H1 (cell line): ENCODE measurements around the gene GSAP. TPM values are rescaled to one million over a fixed set of nuclear protein-coding genes. Genes with fewer than 3 reads are reported as not detected.

Source experiments
- CTCF ChIA-PET: fragments of 300-600 bp; sonication (Branson Sonifier 250); formaldehyde crosslinking; loops from one replicate; lab custom pipeline; 2021; ENCODE audit not compliant: partially characterized antibody; lab: Charles Lee
- POLR2A ChIA-PET: fragments of 300-600 bp; sonication (Branson Sonifier 250); formaldehyde crosslinking; loops from one replicate; lab custom pipeline; 2021; ENCODE audit warnings: inconsistent platforms; ENCODE audit not compliant: partially characterized antibody; lab: Charles Lee
- DNase-seq, 2 experiments: peaks; one replicate each; pipeline versions ENCODE4 v3.0.0 to v3.0.0-alpha.2; 2010 to 2022; ENCODE audit warnings: low spot score in 2 of 2, low read depth in 1 of 2, mixed read lengths in 1 of 2
- FAIRE-seq: peaks from 2 replicates; lab custom pipeline; 2011; peaks lifted over from hg19 to GRCh38; lab: Jason Lieb, UNC
- H2AFZ ChIP-seq: 2 replicates; pipeline ENCODE4 v1.8.1; 2012; ENCODE audit warnings: low read length, inconsistent platforms
- H2AK5ac ChIP-seq: 2 replicates; pipeline ENCODE4 v1.6.1; 2013; ENCODE audit warnings: low read depth, low read length
- H2BK120ac ChIP-seq: replicated peaks from 2 replicates; pipeline ENCODE3; 2013; ENCODE audit warnings: low read depth, low read length, inconsistent platforms
- H2BK12ac ChIP-seq: 2 replicates; pipeline ENCODE4 v1.6.1; 2013; ENCODE audit warnings: low read depth, low read length
- H2BK15ac ChIP-seq: 2 replicates; pipeline ENCODE4 v1.6.1; 2013; ENCODE audit warnings: low read length
- H2BK20ac ChIP-seq: 2 replicates; pipeline ENCODE4 v1.6.1; 2013; ENCODE audit warnings: low read length
- H2BK5ac ChIP-seq: 2 replicates; pipeline ENCODE4 v1.6.1; 2013; ENCODE audit warnings: low read depth, low read length
- H3K14ac ChIP-seq: 2 replicates; pipeline ENCODE4 v1.6.1; 2013; ENCODE audit warnings: inconsistent platforms; ENCODE audit not compliant: insufficient read length
- H3K18ac ChIP-seq: 2 replicates; pipeline ENCODE4 v1.6.1; 2013; ENCODE audit warnings: low read length; ENCODE audit errors: extremely low read depth
- H3K23ac ChIP-seq: 2 replicates; pipeline ENCODE4 v1.6.1; 2013; ENCODE audit warnings: inconsistent platforms; ENCODE audit not compliant: insufficient read length
- H3K23me2 ChIP-seq: 2 replicates; pipeline ENCODE4 v1.6.1; 2013; ENCODE audit warnings: low read depth, low read length
- H3K27ac ChIP-seq: 2 replicates; pipeline ENCODE4 v1.6.1; 2011; ENCODE audit warnings: low read depth, low read length, inconsistent platforms
- H3K27me3 ChIP-seq, 4 experiments: replicated peaks in 1 of 4; 1 replicate in 1 of 4; 2 replicates in 3 of 4; pipeline versions ENCODE4 v1.6.1 to v1.8.1; 2011 to 2013; ENCODE audit warnings: low read length in 3 of 4, mild to moderate bottlenecking in 3 of 4, inconsistent platforms in 2 of 4, mixed read lengths in 2 of 4, moderate library complexity in 1 of 4; ENCODE audit not compliant: control insufficient read depth in 3 of 4, insufficient read depth in 3 of 4; ENCODE audit errors: extremely low read depth in 1 of 4
- H3K36me3 ChIP-seq, 4 experiments: 2 replicates each; pipeline versions ENCODE4 v1.6.1 to v1.8.1; 2011 to 2013; ENCODE audit warnings: mild to moderate bottlenecking in 4 of 4, low read length in 3 of 4, moderate library complexity in 2 of 4, control low read depth in 1 of 4, inconsistent platforms in 1 of 4; ENCODE audit not compliant: insufficient read depth in 4 of 4, control insufficient read depth in 2 of 4
- H3K4ac ChIP-seq: replicated peaks from 2 replicates; pipeline ENCODE3; 2013; ENCODE audit warnings: low read length, low read depth, mixed read lengths, inconsistent platforms; ENCODE audit not compliant: insufficient read length
- H3K4me1 ChIP-seq, 4 experiments: replicated peaks in 1 of 4; 1 replicate in 1 of 4; 2 replicates in 3 of 4; pipeline versions ENCODE4 v1.6.1 to v1.8.1; 2011 to 2013; ENCODE audit warnings: low read length in 3 of 4, inconsistent platforms in 2 of 4, mixed read lengths in 1 of 4; ENCODE audit not compliant: insufficient read depth in 4 of 4, control insufficient read depth in 3 of 4
- H3K4me2 ChIP-seq, 2 experiments: 2 replicates each; pipeline versions ENCODE4 v1.6.1 to v1.8.1; 2011 to 2013; ENCODE audit warnings: low read depth in 2 of 2, low read length in 2 of 2, control low read depth in 1 of 2, inconsistent platforms in 1 of 2, mild to moderate bottlenecking in 1 of 2; ENCODE audit not compliant: insufficient read depth in 1 of 2
- H3K4me3 ChIP-seq, 4 experiments: fragments of 200-600, 300-600 bp in 1 of 4; sonication (generic), shearing (Covaris generic), sonication (Bioruptor Twin) in 1 of 4; 2 replicates each; pipeline versions ENCODE4 v1.5.1 to v1.8.1; 2011 to 2016; ENCODE audit warnings: low read length in 4 of 4, low read depth in 3 of 4, control low read depth in 2 of 4, inconsistent platforms in 2 of 4, mild to moderate bottlenecking in 2 of 4, mixed read lengths in 1 of 4, moderate library complexity in 1 of 4; ENCODE audit not compliant: insufficient read depth in 2 of 4; ENCODE audit errors: extremely low read depth in 1 of 4
- H3K56ac ChIP-seq: replicated peaks from 2 replicates; pipeline ENCODE3; 2013; ENCODE audit warnings: low read depth, mild to moderate bottlenecking, mixed read lengths, low read length, inconsistent platforms; ENCODE audit not compliant: insufficient read length
- H3K79me1 ChIP-seq: 2 replicates; pipeline ENCODE4 v1.6.1; 2013; ENCODE audit warnings: low read depth, low read length, control low read depth
- H3K79me2 ChIP-seq, 2 experiments: 2 replicates each; pipeline versions ENCODE4 v1.6.1 to v1.8.1; 2012 to 2013; ENCODE audit warnings: low read length in 2 of 2, mild to moderate bottlenecking in 2 of 2, inconsistent platforms in 1 of 2; ENCODE audit not compliant: insufficient read depth in 2 of 2, control insufficient read depth in 1 of 2
- H3K9ac ChIP-seq, 4 experiments: replicated peaks in 1 of 4; 1 replicate in 1 of 4; 2 replicates in 3 of 4; pipeline versions ENCODE4 v1.6.1 to v1.8.1; 2011 to 2013; ENCODE audit warnings: low read depth in 3 of 4, low read length in 3 of 4, control low read depth in 2 of 4, mild to moderate bottlenecking in 2 of 4, moderate library complexity in 2 of 4, inconsistent platforms in 1 of 4; ENCODE audit errors: extremely low read depth in 1 of 4
- H3K9me3 ChIP-seq, 2 experiments: 2 replicates each; pipeline versions ENCODE4 v1.6.1 to v1.8.1; 2012 to 2013; ENCODE audit warnings: mild to moderate bottlenecking in 2 of 2, moderate library complexity in 2 of 2, control low read depth in 1 of 2, inconsistent platforms in 1 of 2, low read depth in 1 of 2, low read length in 1 of 2, mixed read lengths in 1 of 2; ENCODE audit not compliant: insufficient read depth in 2 of 2
- H4K20me1 ChIP-seq, 2 experiments: replicated peaks in 1 of 2; 2 replicates each; pipeline versions ENCODE3 to v1.8.1; 2011 to 2013; ENCODE audit warnings: inconsistent platforms in 2 of 2, low read length in 2 of 2, mild to moderate bottlenecking in 1 of 2; ENCODE audit not compliant: insufficient read depth in 2 of 2, control insufficient read depth in 1 of 2
- H4K5ac ChIP-seq: 2 replicates; pipeline ENCODE4 v1.6.1; 2013; ENCODE audit warnings: low read length, low read depth, mixed read lengths, inconsistent platforms; ENCODE audit not compliant: insufficient read length
- H4K8ac ChIP-seq: 2 replicates; pipeline ENCODE4 v1.8.0; 2013; ENCODE audit warnings: mild to moderate bottlenecking, moderate library complexity, low read length, inconsistent platforms; ENCODE audit not compliant: insufficient read depth; ENCODE audit errors: extremely low read depth
- H4K91ac ChIP-seq: replicated peaks from 2 replicates; pipeline ENCODE3; 2013; ENCODE audit warnings: low read length, mixed read lengths, inconsistent platforms; ENCODE audit not compliant: insufficient read length
- ASH2L ChIP-seq: fragments of 200-600, 300-600 bp; sonication (generic); IDR thresholded peaks from one replicate; pipeline ENCODE4 v1.7.1; 2017; ENCODE audit warnings: low read length
- BRCA1 ChIP-seq: IDR thresholded peaks from 2 replicates; pipeline ENCODE4 v1.6.1; 2012; ENCODE audit warnings: low read depth, low read length, improper control_type of control experiment
- CTBP2 ChIP-seq: IDR thresholded peaks from 2 replicates; pipeline ENCODE4 v1.7.0; 2011; ENCODE audit warnings: borderline replicate concordance, mild to moderate bottlenecking, moderate library complexity, mixed read lengths, low read length; ENCODE audit not compliant: insufficient read depth, insufficient read length
- EZH2 ChIP-seq: fragments of 200-600 bp; sonication (generic); IDR thresholded peaks from 2 replicates; pipeline ENCODE4 v1.7.1; 2012; ENCODE audit warnings: low read depth, mild to moderate bottlenecking, moderate library complexity, low read length, inconsistent platforms; ENCODE audit not compliant: severe bottlenecking
- YY1 ChIP-seq: IDR thresholded peaks from 2 replicates; pipeline ENCODE4 v1.6.1; 2011; ENCODE audit warnings: low read depth, mild to moderate bottlenecking, low read length
- WGBS, 2 experiments: shearing (Covaris generic) in 1 of 2; methylation state at CpG; one replicate each; pipeline versions ENCODE4 v1.1.6 to v1.1.7; 2013 to 2015; ENCODE audit warnings: low lambda C conversion rate in 2 of 2, mixed read lengths in 2 of 2, inconsistent platforms in 1 of 2, low coverage in 1 of 2, missing lambda C conversion rate in 1 of 2; ENCODE audit not compliant: insufficient replicate concordance in 2 of 2, insufficient coverage in 1 of 2, insufficient read length in 1 of 2; ENCODE audit errors: extremely low coverage in 1 of 2, missing lambda C conversion rate in 1 of 2; 5-methylcytosine and 5-hydroxymethylcytosine counted together
- long read RNA-seq, 2 experiments: library from RNA in 1 of 2; library from capped mRNA in 1 of 2; stranded (forward); transcript quantifications; one replicate each; pipeline ENCODE4 v2.0.0, GENCODE V29; 2021; ENCODE audit warnings: inconsistent platforms in 1 of 2
- polyA minus RNA-seq, 3 experiments: library from RNA; depleted of rRNA, polyadenylated mRNA; stranded (reverse); fragments of >200 nt; gene quantifications; 1 replicate in 2 of 3; 2 replicates in 1 of 3; pipeline ENCODE4 v1.2.3, GENCODE V29; 2011
- polyA plus RNA-seq, 7 experiments: library from polyadenylated mRNA; depleted of rRNA in 3 of 7; stranded (reverse) in 5 of 7; unstranded in 2 of 7; fragments of >200 nt in 5 of 7; fragments of 200-250 nt in 2 of 7; gene quantifications; 1 replicate in 5 of 7; 2 replicates in 1 of 7; 4 replicates in 1 of 7; pipeline versions ENCODE4 v1.2.1 to v1.2.3, GENCODE V29; 2011 to 2013; ENCODE audit warnings: missing spikeins in 2 of 7, mixed read lengths in 2 of 7
- total RNA-seq: library from RNA; stranded (reverse); fragmentation: NEBNext Ultra II Directional; extraction: Animal tissue kit (Norgen Biotek cat#: 25700); gene quantifications from 2 replicates; pipeline ENCODE4 v1.2.1, GENCODE V29; 2021

The GSAP gene, protein sequence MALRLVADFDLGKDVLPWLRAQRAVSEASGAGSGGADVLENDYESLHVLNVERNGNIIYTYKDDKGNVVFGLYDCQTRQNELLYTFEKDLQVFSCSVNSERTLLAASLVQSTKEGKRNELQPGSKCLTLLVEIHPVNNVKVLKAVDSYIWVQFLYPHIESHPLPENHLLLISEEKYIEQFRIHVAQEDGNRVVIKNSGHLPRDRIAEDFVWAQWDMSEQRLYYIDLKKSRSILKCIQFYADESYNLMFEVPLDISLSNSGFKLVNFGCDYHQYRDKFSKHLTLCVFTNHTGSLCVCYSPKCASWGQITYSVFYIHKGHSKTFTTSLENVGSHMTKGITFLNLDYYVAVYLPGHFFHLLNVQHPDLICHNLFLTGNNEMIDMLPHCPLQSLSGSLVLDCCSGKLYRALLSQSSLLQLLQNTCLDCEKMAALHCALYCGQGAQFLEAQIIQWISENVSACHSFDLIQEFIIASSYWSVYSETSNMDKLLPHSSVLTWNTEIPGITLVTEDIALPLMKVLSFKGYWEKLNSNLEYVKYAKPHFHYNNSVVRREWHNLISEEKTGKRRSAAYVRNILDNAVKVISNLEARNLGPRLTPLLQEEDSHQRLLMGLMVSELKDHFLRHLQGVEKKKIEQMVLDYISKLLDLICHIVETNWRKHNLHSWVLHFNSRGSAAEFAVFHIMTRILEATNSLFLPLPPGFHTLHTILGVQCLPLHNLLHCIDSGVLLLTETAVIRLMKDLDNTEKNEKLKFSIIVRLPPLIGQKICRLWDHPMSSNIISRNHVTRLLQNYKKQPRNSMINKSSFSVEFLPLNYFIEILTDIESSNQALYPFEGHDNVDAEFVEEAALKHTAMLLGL
- total RNA-seq (0.93 and 0.94 TPM in 2 replicates), polyA plus RNA-seq (2011; rRNA removed) (1.7 and 2.1 TPM in 2 replicates), polyA minus RNA-seq (2011; rRNA and poly(A)+ RNA removed) (4.3 and 6.0 TPM in 2 replicates)
- polyA plus RNA-seq (2011; cell fraction: cytosol; rRNA removed), result 2.5 TPM
- 5.9 TPM for polyA plus RNA-seq (2011; cell fraction: nucleus; rRNA removed)
- 1.4 to 3.0 TPM (median 1.6 TPM) in 4 replicates for polyA plus RNA-seq (2012, experiment 1 of 2)
- not detected for polyA plus RNA-seq (2012, experiment 2 of 2)
- polyA plus RNA-seq (2013, experiment 1 of 2), result 0.67 TPM
- polyA plus RNA-seq (2013, experiment 2 of 2), result 0.40 TPM
- polyA minus RNA-seq (2011; cell fraction: cytosol; rRNA and poly(A)+ RNA removed), result 2.1 TPM
- polyA minus RNA-seq (2011; cell fraction: nucleus; rRNA and poly(A)+ RNA removed), result 12.0 TPM
- long read RNA-seq, experiment 1, partial matches to known transcripts, result 0 of 2 reads
- long read RNA-seq, experiment 1, other reads (novel, unspliced or antisense), result 1 of 2 reads
- long read RNA-seq, experiment 2, result 0 reads

DNA sequence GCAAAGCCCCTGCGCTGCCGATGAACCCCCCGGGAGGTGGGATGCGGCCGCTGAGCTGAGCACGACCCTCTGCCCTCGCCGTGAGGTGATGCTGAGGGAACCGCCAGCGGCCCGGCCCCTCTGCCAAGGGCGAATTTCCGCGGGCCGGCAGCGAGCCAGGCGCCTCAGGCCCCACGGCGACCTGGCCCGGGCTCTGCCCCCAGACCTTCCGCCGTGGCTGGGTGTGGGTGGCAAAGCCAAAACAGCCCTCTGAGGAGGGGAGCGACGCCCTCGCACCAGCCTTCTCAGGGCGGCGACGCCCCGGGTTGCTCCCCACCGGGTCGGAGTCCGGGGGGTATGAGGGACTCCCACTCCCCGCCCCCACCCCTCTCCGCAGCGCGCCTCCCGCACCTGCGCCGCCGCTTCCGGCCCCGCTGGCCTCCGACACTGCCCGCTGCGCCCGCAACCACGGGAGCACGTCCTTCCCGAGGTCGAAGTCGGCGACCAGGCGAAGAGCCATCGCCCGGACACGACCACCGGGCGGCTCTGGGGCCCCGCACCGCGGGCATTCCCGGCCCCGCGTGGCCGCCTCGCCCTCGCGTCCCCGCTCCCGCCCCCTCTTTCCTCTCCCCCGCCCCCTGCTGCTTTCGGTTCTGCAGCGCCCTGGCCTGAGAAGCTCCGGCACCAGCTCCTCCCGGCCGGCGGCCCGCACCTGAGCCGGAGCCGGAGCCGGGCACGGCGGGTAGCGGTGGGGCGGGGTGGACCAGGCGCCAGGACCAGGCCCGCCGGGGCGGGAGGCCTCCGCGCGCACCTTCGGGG, at the start of gene GSAP:
Gene GSAP, minus strand, starts transcription at position 527 of the 798 bp plus-strand sequence. Its CDS starts 28 bp downstream, at position 499.
- peak within 1 kb of the TSS; percentile 95 for H4K91ac ChIP-seq
- FAIRE-seq (no peak), DNase-seq (peak in 1 of 2 experiments; percentile 75)
- H3K79me1 ChIP-seq, result no peaks in the 10 kb centered on the region
- H3K27ac ChIP-seq, result no peak within 1 kb of the TSS
- no peaks in the 10 kb centered on the region for H3K9me3 ChIP-seq
- H4K5ac ChIP-seq, result peak within 1 kb of the TSS; percentile 69
- peaks cover 8% of the 10 kb centered on the region; the same call in 1 of the 2 replicates for H3K23me2 ChIP-seq
- no peak within 1 kb of the TSS for H3K23ac ChIP-seq
- no peaks in the 10 kb centered on the region for H3K79me2 ChIP-seq
- ChIA-PET CTCF (interaction anchor here (0.8 to 2.9 kb wide), 3 partner anchors 9 to 112 kb away, joined by 3 to 12 read pairs (median 3); no protein-coding TSS in a partner anchor), POLR2A (interaction anchor here (0.8 to 5.7 kb wide), 2 partner anchors 10 to 13 kb away, joined by 3 to 28 read pairs; no protein-coding TSS in a partner anchor)
- peak within 1 kb of the TSS; percentile 47 for H2BK120ac ChIP-seq
- peaks cover 0 to 15% (median 12%) of the 10 kb centered on the region in 4 experiments; a peak in 6 of 7 replicates for H3K27me3 ChIP-seq
- no peak within 1 kb of the TSS for H3K14ac ChIP-seq
- peak within 1 kb of the TSS; percentile 80; the same call in 1 of the 2 replicates for H2BK12ac ChIP-seq
- no peaks in the 10 kb centered on the region for H4K20me1 ChIP-seq
- H2BK15ac ChIP-seq, result peak within 1 kb of the TSS; percentile 88; the same call in 1 of the 2 replicates
- no peak within 1 kb of the TSS for H3K4ac ChIP-seq
- H3K9ac ChIP-seq, result no peak within 1 kb of the TSS; a peak in 1 of 7 replicates
- H2BK20ac ChIP-seq, result peak within 1 kb of the TSS; percentile 76
- H3K4me1 ChIP-seq, result peaks cover 4 to 34% (median 12%) of the 10 kb centered on the region in 4 experiments
- H2AK5ac ChIP-seq, result no peak within 1 kb of the TSS
- peak within 1 kb of the TSS; percentile 86 for H4K8ac ChIP-seq
- peak within 1 kb of the TSS; percentile 81 to 96 for H3K4me2 ChIP-seq
- peak within 1 kb of the TSS; percentile 45 to 63 (median 49) for H3K4me3 ChIP-seq
- H2BK5ac ChIP-seq, result peak within 1 kb of the TSS; percentile 79; the same call in 1 of the 2 replicates
- no peak within 1 kb of the TSS for H3K56ac ChIP-seq
- H3K18ac ChIP-seq, result peak within 1 kb of the TSS; percentile 98
- peak within 1 kb of the TSS; percentile 79 for H2AFZ ChIP-seq
- WGBS, 2 experiments, result 4% methylated on average over 40 of the region's 93 CpGs; no CpG with 5 or more reads in 1 of the 2 experiments
- no peaks in the 10 kb centered on the region; a peak in 1 of 8 replicates for H3K36me3 ChIP-seq
- TF ChIP-seq YY1, result no peak
- no peak for TF ChIP-seq BRCA1
- peak; percentile 35 for TF ChIP-seq ASH2L
- TF ChIP-seq CTBP2, result no peak
- peak; percentile 50 for TF ChIP-seq EZH2
